Neural progenitor cell (in vitro differentiated cells): ENCODE data around the gene CLRN3.

Source experiments
- EZH2phosphoT487 ChIP-seq: fragments of 200-600 bp; sonication (generic); IDR thresholded peaks from 2 replicates; pipeline ENCODE4 v1.6.1; 2017; ENCODE audit warnings: antibody characterized with exemption
- TF ChIP-seq, protein P1 (sequence below): fragments of 200-600 bp; sonication (generic); IDR thresholded peaks from 2 replicates; pipeline ENCODE4 v1.5.1; 2017; ENCODE audit warnings: antibody characterized with exemption, mild to moderate bottlenecking

DNA sequence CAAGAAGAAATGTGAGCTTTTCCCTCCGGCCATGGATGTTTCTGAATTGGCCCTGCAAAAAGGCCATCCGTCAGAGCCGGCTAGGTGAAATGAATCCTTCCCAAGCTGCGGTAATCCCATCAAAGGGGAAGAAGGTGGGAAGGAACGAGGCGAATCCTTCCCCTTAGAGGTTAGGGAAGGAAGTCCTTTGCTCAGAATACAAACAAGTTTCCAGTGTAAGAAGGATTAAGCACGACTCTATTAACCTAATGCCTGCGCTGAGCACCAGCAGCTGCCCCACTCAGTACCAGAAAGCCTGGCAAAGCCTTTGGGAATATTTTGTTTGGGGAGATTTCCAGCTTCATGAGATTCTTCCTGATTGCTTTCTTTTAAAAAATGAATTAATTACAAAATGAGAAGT is 42.8 kb downstream of the CLRN3 start:
- TF ChIP-seq, protein P1, sequence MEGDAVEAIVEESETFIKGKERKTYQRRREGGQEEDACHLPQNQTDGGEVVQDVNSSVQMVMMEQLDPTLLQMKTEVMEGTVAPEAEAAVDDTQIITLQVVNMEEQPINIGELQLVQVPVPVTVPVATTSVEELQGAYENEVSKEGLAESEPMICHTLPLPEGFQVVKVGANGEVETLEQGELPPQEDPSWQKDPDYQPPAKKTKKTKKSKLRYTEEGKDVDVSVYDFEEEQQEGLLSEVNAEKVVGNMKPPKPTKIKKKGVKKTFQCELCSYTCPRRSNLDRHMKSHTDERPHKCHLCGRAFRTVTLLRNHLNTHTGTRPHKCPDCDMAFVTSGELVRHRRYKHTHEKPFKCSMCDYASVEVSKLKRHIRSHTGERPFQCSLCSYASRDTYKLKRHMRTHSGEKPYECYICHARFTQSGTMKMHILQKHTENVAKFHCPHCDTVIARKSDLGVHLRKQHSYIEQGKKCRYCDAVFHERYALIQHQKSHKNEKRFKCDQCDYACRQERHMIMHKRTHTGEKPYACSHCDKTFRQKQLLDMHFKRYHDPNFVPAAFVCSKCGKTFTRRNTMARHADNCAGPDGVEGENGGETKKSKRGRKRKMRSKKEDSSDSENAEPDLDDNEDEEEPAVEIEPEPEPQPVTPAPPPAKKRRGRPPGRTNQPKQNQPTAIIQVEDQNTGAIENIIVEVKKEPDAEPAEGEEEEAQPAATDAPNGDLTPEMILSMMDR = no peak
- peak; percentile 99 for TF ChIP-seq EZH2phosphoT487
